H9 (cell line): Measurements from ENCODE around the gene GALNT7. TPM values are rescaled to one million over a fixed set of nuclear protein-coding genes. Genes with fewer than 3 reads are reported as not detected.

Experiments used
- DNase-seq: peaks from one replicate; pipeline ENCODE4 v3.0.0-alpha.2; 2017
- H2AFZ ChIP-seq: one replicate; pipeline ENCODE4 v1.6.1; 2013; ENCODE audit warnings: mild to moderate bottlenecking, low read length, control low read depth, moderate library complexity
- H2AK5ac ChIP-seq: 2 replicates; pipeline ENCODE4 v1.6.1; 2013; ENCODE audit warnings: low read length, control low read depth, mixed read lengths; ENCODE audit not compliant: insufficient read length
- H2BK120ac ChIP-seq: one replicate; pipeline ENCODE4 v1.6.1; 2013; ENCODE audit warnings: low read depth, mild to moderate bottlenecking, low read length, control low read depth, inconsistent platforms; ENCODE audit not compliant: poor library complexity, severe bottlenecking
- H2BK12ac ChIP-seq: 2 replicates; pipeline ENCODE4 v1.6.1; 2013; ENCODE audit warnings: low read length, control low read depth, mixed read lengths, low read depth; ENCODE audit not compliant: insufficient read length
- H2BK15ac ChIP-seq: 2 replicates; pipeline ENCODE4 v1.6.1; 2013; ENCODE audit warnings: low read depth, low read length, control low read depth
- H2BK20ac ChIP-seq: one replicate; pipeline ENCODE4 v1.6.1; 2013; ENCODE audit warnings: low read depth, mild to moderate bottlenecking, low read length, control low read depth, inconsistent platforms; ENCODE audit not compliant: poor library complexity, severe bottlenecking
- H2BK5ac ChIP-seq: 2 replicates; pipeline ENCODE4 v1.6.1; 2013; ENCODE audit warnings: low read length, control low read depth, mixed read lengths; ENCODE audit not compliant: insufficient read length
- H3K14ac ChIP-seq: 2 replicates; pipeline ENCODE4 v1.6.1; 2013; ENCODE audit warnings: low read length, control low read depth; ENCODE audit not compliant: insufficient read depth
- H3K18ac ChIP-seq: 2 replicates; pipeline ENCODE4 v1.6.1; 2013; ENCODE audit warnings: low read depth, mild to moderate bottlenecking, mixed read lengths, low read length, control low read depth; ENCODE audit not compliant: insufficient read length
- H3K23ac ChIP-seq: 2 replicates; pipeline ENCODE4 v1.6.1; 2013; ENCODE audit warnings: low read length, control low read depth, mixed read lengths, low read depth; ENCODE audit not compliant: insufficient read length
- H3K23me2 ChIP-seq: 2 replicates; pipeline ENCODE4 v1.6.1; 2013; ENCODE audit warnings: low read depth, mild to moderate bottlenecking, mixed read lengths, low read length, control low read depth; ENCODE audit not compliant: insufficient read length, poor library complexity, severe bottlenecking
- H3K27ac ChIP-seq: 2 replicates; pipeline ENCODE4 v1.5.1; 2013; ENCODE audit warnings: low read length, control low read depth, mixed read lengths, low read depth; ENCODE audit not compliant: insufficient read length
- H3K27me3 ChIP-seq: 2 replicates; pipeline ENCODE4 v1.6.1; 2013; ENCODE audit warnings: low read length, control low read depth, inconsistent platforms; ENCODE audit not compliant: insufficient read depth
- H3K4ac ChIP-seq: 2 replicates; pipeline ENCODE4 v1.6.1; 2013; ENCODE audit warnings: low read depth, mild to moderate bottlenecking, control low read depth, inconsistent platforms, low read length, moderate library complexity
- H3K4me1 ChIP-seq: 2 replicates; pipeline ENCODE4 v1.6.1; 2013; ENCODE audit warnings: low read length, control low read depth, inconsistent platforms; ENCODE audit not compliant: insufficient read depth
- H3K4me2 ChIP-seq: 2 replicates; pipeline ENCODE4 v1.6.1; 2013; ENCODE audit warnings: low read length, control low read depth, mixed read lengths; ENCODE audit not compliant: insufficient read length, insufficient read depth
- H3K56ac ChIP-seq: 2 replicates; pipeline ENCODE4 v1.6.1; 2013; ENCODE audit warnings: low read depth, mild to moderate bottlenecking, mixed read lengths, low read length, control low read depth; ENCODE audit not compliant: insufficient read length
- H3K79me1 ChIP-seq: 2 replicates; pipeline ENCODE4 v1.6.1; 2013; ENCODE audit warnings: low read depth, mild to moderate bottlenecking, moderate library complexity, low read length, control low read depth, inconsistent platforms; ENCODE audit not compliant: insufficient read depth, poor library complexity, severe bottlenecking
- H3K79me2 ChIP-seq: 2 replicates; pipeline ENCODE4 v1.6.1; 2013; ENCODE audit warnings: low read length, control low read depth, inconsistent platforms; ENCODE audit not compliant: insufficient read depth
- H3K9ac ChIP-seq: 2 replicates; pipeline ENCODE4 v1.6.1; 2013; ENCODE audit warnings: low read length, control low read depth, mixed read lengths; ENCODE audit not compliant: insufficient read length; ENCODE audit errors: extremely low read depth
- H3K9me3 ChIP-seq: one replicate; pipeline ENCODE4 v1.6.1; 2013; ENCODE audit warnings: low read depth, low read length, inconsistent platforms; ENCODE audit not compliant: control insufficient read depth
- H3T11ph ChIP-seq: one replicate; pipeline ENCODE4 v1.6.1; 2013; ENCODE audit warnings: mild to moderate bottlenecking, low read length, control low read depth, inconsistent platforms
- H4K20me1 ChIP-seq: one replicate; pipeline ENCODE4 v1.6.1; 2013; ENCODE audit not compliant: control insufficient read depth, insufficient read length, insufficient read depth
- H4K5ac ChIP-seq: 2 replicates; pipeline ENCODE4 v1.6.1; 2013; ENCODE audit warnings: low read depth, mild to moderate bottlenecking, mixed read lengths, low read length, control low read depth; ENCODE audit not compliant: insufficient read length
- H4K8ac ChIP-seq: replicated peaks from 2 replicates; pipeline ENCODE4 v1.6.1; 2013; ENCODE audit warnings: low read length, control low read depth, mixed read lengths, low read depth; ENCODE audit not compliant: insufficient read length
- H4K91ac ChIP-seq: 2 replicates; pipeline ENCODE4 v1.6.1; 2013; ENCODE audit warnings: low read depth, mild to moderate bottlenecking, moderate library complexity, mixed read lengths, low read length, control low read depth; ENCODE audit not compliant: insufficient read length
- H3K27ac Mint-ChIP-seq, 3 experiments: 2 replicates in 2 of 3; 3 replicates in 1 of 3; pipeline ENCODE4 v1.8.0; 2020 to 2021; ENCODE audit warnings: mixed read lengths in 3 of 3, mild to moderate bottlenecking in 1 of 3, moderate library complexity in 1 of 3
- H3K27me3 Mint-ChIP-seq: 2 replicates; pipeline ENCODE4 v1.8.0; 2021; ENCODE audit warnings: low read depth, mild to moderate bottlenecking, moderate library complexity, mixed read lengths
- H3K36me3 Mint-ChIP-seq, 3 experiments: 2 replicates in 2 of 3; 3 replicates in 1 of 3; pipeline ENCODE4 v1.8.0; 2020 to 2021; ENCODE audit warnings: low read depth in 3 of 3, mixed read lengths in 3 of 3; ENCODE audit not compliant: insufficient read depth in 1 of 3
- H3K4me1 Mint-ChIP-seq, 2 experiments: 2 replicates each; pipeline ENCODE4 v1.8.0; 2020; ENCODE audit warnings: mixed read lengths in 2 of 2
- H3K4me3 Mint-ChIP-seq, 2 experiments: 2 replicates in 1 of 2; 3 replicates in 1 of 2; pipeline ENCODE4 v1.8.0; 2020 to 2021; ENCODE audit warnings: mild to moderate bottlenecking in 2 of 2, mixed read lengths in 2 of 2, moderate library complexity in 1 of 2
- H3K9me3 Mint-ChIP-seq, 2 experiments: 2 replicates in 1 of 2; 3 replicates in 1 of 2; pipeline ENCODE4 v1.8.0; 2020; ENCODE audit warnings: mild to moderate bottlenecking in 2 of 2, mixed read lengths in 2 of 2, moderate library complexity in 1 of 2
- WGBS: extraction: QIAGEN DNeasy Blood & Tissue Kit; methylation state at CpG from one replicate; pipeline ENCODE4 v1.1.7; 2013; ENCODE audit warnings: missing lambda C conversion rate, low lambda C conversion rate, mixed read lengths; ENCODE audit not compliant: insufficient read length; ENCODE audit errors: extremely low coverage; 5-methylcytosine and 5-hydroxymethylcytosine counted together
- total RNA-seq: library from RNA; stranded (reverse); gene quantifications from 2 replicates; pipeline ENCODE4 v1.2.1, GENCODE V29; 2021
- TF ChIP-seq, protein P1 (sequence below): fragments of 200-600 bp; sonication (generic); conservative IDR thresholded peaks from 3 replicates; pipeline ENCODE4 v1.8.0; 2021; ENCODE audit warnings: antibody characterized with exemption, mild to moderate bottlenecking

GALNT7 gene
- total RNA-seq, 1 experiment from 2014 or later = 57.3 TPM

DNA sequence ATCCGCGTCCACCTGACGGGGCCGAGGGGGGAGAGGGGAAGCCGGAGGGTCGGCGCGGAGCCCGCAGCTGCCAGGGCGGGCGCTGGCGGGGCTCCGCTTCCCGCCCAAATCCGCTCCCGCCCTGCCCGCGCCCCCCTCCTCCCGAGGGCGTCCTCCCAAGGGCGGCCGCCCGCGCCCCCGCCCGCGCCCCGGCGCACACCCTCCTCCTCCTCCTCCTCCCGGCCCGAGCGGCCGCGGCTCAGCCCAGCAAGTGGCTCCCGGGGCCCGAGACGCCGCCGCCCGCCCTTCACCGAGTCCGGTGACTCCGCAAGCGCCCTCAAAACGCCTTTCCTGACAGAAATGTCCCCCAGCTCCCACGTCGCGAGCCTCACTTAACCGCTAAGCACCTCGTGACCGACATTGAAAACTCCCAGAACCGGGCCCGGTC lies 165.1 kb downstream of the GALNT7 start:
- DNase-seq = peak; percentile 36
- H3K9me3 Mint-ChIP-seq = peaks cover 5 to 8% of the 10 kb centered on the region in 2 experiments; a peak in 3 of 5 replicates

More for the DNA sequence above, 165.1 kb downstream of the GALNT7 start:
- Histone ChIP-seq H3K4me2 (peak overlapping the region; percentile 98), H3K14ac (peak overlapping the region; percentile 98), H3K27me3 (no peaks in the 10 kb centered on the region), H3K23me2 (peaks cover 8% of the 10 kb centered on the region), H2BK12ac (no peak overlapping the region), H3K9ac (peak overlapping the region; percentile 98), H3T11ph (no peak overlapping the region), H2BK20ac (no peak overlapping the region), H2BK15ac (no peak overlapping the region), H4K20me1 (no peaks in the 10 kb centered on the region), H3K56ac (peak overlapping the region; percentile 87), H2AK5ac (no peak overlapping the region), H3K4ac (peak overlapping the region; percentile 96; the same call in 1 of the 2 replicates), H4K91ac (peak overlapping the region; percentile 98), H4K8ac (no peak overlapping the region), H3K9me3 (no peaks in the 10 kb centered on the region), H3K79me1 (no peaks in the 10 kb centered on the region), H3K23ac (no peak overlapping the region), H3K79me2 (peaks cover 6% of the 10 kb centered on the region; the same call in 1 of the 2 replicates), H3K18ac (peak overlapping the region; percentile 99), H2AFZ (no peak overlapping the region), H2BK120ac (peak overlapping the region; percentile 61), H2BK5ac (peak overlapping the region; percentile 93), H4K5ac (peak overlapping the region; percentile 85), H3K4me1 (no peaks in the 10 kb centered on the region), H3K27ac (peak overlapping the region; percentile 96)
- peaks cover 2% of the 10 kb centered on the region; the same call in 1 of the 2 replicates for H3K27me3 Mint-ChIP-seq
- H3K4me1 Mint-ChIP-seq = peaks cover 28 to 38% of the 10 kb centered on the region in 2 experiments
- peak overlapping the region; percentile 97 to 98 for H3K4me3 Mint-ChIP-seq
- H3K27ac Mint-ChIP-seq = peak overlapping the region; percentile 99 to 100 (median 100)
- WGBS = no CpG with 5 or more reads among the region's 53 CpGs
- TF ChIP-seq, protein P1, sequence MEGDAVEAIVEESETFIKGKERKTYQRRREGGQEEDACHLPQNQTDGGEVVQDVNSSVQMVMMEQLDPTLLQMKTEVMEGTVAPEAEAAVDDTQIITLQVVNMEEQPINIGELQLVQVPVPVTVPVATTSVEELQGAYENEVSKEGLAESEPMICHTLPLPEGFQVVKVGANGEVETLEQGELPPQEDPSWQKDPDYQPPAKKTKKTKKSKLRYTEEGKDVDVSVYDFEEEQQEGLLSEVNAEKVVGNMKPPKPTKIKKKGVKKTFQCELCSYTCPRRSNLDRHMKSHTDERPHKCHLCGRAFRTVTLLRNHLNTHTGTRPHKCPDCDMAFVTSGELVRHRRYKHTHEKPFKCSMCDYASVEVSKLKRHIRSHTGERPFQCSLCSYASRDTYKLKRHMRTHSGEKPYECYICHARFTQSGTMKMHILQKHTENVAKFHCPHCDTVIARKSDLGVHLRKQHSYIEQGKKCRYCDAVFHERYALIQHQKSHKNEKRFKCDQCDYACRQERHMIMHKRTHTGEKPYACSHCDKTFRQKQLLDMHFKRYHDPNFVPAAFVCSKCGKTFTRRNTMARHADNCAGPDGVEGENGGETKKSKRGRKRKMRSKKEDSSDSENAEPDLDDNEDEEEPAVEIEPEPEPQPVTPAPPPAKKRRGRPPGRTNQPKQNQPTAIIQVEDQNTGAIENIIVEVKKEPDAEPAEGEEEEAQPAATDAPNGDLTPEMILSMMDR = no peak
- peaks cover 35 to 47% (median 47%) of the 10 kb centered on the region in 3 experiments for H3K36me3 Mint-ChIP-seq
